Activated effector memory CD4-positive, alpha-beta T cell treated with Interleukin-2 at 50 U/mL for 16 hours (primary cell): ENCODE results near the gene ISL2.
"Not testable (repeated sequence)": the region's sequence is repeated elsewhere in the genome, so short reads cannot be mapped to it uniquely, and the experiment has no call there.

Source experiments
- DNase-seq: peaks from one replicate; pipeline ENCODE4 v3.0.0-alpha.2; 2020

ISL2 gene

GRCh38 chr15:76336254-76337058 lies at the start of gene ISL2:
ISL2 (plus strand) TSS chr15:76336773; CDS start chr15:76336884, 111 bp downstream.
- DNase-seq = no peak

- no peak for DNase-seq
Observed at GRCh38 chr15:76289582-76289981, 47.0 kb upstream of the ISL2 start.

GRCh38 chr15:76293361-76293760 lies 43.2 kb upstream of the ISL2 start:
- DNase-seq = no peak

GRCh38 chr15:76294463-76294862 lies 42.1 kb upstream of the ISL2 start:
- not testable (repeated sequence) for DNase-seq

GRCh38 chr15:76296849-76297248 lies 39.7 kb upstream of the ISL2 start:
- no peak for DNase-seq

GRCh38 chr15:76297951-76298350 lies 38.6 kb upstream of the ISL2 start:
- not testable (repeated sequence) for DNase-seq

GRCh38 chr15:76298986-76299385 lies 37.6 kb upstream of the ISL2 start:
- DNase-seq = no peak

- DNase-seq = no peak
Observed at GRCh38 chr15:76299786-76300185, 36.8 kb upstream of the ISL2 start.

GRCh38 chr15:76303909-76304308 lies 32.7 kb upstream of the ISL2 start:
- DNase-seq = no peak

- DNase-seq = no peak
Observed at GRCh38 chr15:76309601-76310330, 26.8 kb upstream of the ISL2 start.

GRCh38 chr15:76310475-76311099 lies 26.0 kb upstream of the ISL2 start:
- DNase-seq = no peak

GRCh38 chr15:76311100-76311953 lies 25.2 kb upstream of the ISL2 start, which contains the start of gene ETFA:
ETFA (minus strand) TSS chr15:76311469; CDS start chr15:76311388, 81 bp downstream.
- peak; percentile 79 for DNase-seq

- DNase-seq = no peak
Observed at GRCh38 chr15:76312540-76313174, 23.9 kb upstream of the ISL2 start.

GRCh38 chr15:76313175-76313567 lies 23.4 kb upstream of the ISL2 start:
- not testable (repeated sequence) for DNase-seq

- no peak for DNase-seq
Observed at GRCh38 chr15:76313731-76314130, 22.8 kb upstream of the ISL2 start.

GRCh38 chr15:76320012-76320411 lies 16.6 kb upstream of the ISL2 start:
- DNase-seq = no peak

- no peak for DNase-seq
Observed at GRCh38 chr15:76321171-76321570, 15.4 kb upstream of the ISL2 start.

- no peak for DNase-seq
Observed at GRCh38 chr15:76321602-76322001, 15.0 kb upstream of the ISL2 start.

- no peak for DNase-seq
Observed at GRCh38 chr15:76324066-76324465, 12.5 kb upstream of the ISL2 start.

GRCh38 chr15:76325704-76326103 lies 10.9 kb upstream of the ISL2 start:
- no peak for DNase-seq

GRCh38 chr15:76327191-76328105 lies 9.1 kb upstream of the ISL2 start:
- no peak for DNase-seq
